MV-4-11 (cell line): ENCODE measurements around the gene GALR3.
"Not testable (repeated sequence)": the region's sequence is repeated elsewhere in the genome, so short reads cannot be mapped to it uniquely, and the experiment has no call there.

ENCODE experiments used
- DNase-seq: peaks from one replicate; lab custom pipeline; 2025; lab: John Stamatoyannopoulos, UW

The GALR3 gene, protein sequence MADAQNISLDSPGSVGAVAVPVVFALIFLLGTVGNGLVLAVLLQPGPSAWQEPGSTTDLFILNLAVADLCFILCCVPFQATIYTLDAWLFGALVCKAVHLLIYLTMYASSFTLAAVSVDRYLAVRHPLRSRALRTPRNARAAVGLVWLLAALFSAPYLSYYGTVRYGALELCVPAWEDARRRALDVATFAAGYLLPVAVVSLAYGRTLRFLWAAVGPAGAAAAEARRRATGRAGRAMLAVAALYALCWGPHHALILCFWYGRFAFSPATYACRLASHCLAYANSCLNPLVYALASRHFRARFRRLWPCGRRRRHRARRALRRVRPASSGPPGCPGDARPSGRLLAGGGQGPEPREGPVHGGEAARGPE

DNA sequence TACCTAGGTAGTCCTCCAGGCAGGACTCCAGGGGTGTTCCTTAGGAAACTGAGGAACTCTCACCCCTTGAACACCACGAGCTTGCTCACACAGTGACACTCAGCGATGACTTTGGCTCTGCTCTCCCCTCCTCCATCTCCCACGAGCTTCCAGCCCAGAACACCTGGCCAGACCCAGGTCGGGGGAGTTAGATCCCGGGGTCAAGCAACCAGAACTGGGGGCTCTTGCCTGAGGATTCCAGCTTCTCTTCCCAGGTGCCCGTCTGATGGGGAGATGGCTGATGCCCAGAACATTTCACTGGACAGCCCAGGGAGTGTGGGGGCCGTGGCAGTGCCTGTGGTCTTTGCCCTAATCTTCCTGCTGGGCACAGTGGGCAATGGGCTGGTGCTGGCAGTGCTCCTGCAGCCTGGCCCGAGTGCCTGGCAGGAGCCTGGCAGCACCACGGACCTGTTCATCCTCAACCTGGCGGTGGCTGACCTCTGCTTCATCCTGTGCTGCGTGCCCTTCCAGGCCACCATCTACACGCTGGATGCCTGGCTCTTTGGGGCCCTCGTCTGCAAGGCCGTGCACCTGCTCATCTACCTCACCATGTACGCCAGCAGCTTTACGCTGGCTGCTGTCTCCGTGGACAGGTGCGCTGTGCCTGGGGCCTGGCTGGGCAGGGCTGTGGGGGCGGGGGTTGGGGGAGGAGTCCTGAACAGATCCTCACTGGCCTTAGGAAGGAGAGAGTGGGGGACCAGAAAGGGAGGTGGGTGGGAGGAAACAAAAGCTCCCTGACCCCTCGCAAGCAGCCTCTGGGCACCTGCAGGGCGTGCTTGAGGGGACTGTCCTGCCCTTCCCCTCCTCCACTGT lies at the start of gene GALR3:
GALR3 (plus strand) TSS at position 249 of the 852 bp plus-strand sequence; CDS start at position 274, 25 bp downstream.
- no peak for DNase-seq

DNA sequence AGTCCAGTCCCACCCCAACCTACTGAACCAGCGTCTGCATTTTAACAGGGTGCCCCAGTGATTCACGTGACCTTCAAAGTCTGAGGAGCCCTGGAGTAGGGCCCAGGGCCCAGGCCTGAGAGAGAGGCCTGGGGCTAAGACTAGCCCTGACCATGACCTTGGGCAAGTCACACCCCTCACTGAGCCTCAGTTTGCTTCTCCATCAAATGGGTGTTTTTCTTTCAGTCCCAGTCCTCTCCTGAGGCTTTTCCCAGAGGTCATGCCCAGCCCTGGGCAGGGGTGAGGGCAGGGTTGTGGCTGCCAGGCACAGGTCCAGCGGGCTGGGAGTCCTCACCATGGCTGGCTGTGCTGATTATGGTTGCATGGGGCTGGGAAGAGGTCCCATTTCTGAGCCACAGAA lies 48.5 kb upstream of the GALR3 start:
- no peak for DNase-seq

DNA sequence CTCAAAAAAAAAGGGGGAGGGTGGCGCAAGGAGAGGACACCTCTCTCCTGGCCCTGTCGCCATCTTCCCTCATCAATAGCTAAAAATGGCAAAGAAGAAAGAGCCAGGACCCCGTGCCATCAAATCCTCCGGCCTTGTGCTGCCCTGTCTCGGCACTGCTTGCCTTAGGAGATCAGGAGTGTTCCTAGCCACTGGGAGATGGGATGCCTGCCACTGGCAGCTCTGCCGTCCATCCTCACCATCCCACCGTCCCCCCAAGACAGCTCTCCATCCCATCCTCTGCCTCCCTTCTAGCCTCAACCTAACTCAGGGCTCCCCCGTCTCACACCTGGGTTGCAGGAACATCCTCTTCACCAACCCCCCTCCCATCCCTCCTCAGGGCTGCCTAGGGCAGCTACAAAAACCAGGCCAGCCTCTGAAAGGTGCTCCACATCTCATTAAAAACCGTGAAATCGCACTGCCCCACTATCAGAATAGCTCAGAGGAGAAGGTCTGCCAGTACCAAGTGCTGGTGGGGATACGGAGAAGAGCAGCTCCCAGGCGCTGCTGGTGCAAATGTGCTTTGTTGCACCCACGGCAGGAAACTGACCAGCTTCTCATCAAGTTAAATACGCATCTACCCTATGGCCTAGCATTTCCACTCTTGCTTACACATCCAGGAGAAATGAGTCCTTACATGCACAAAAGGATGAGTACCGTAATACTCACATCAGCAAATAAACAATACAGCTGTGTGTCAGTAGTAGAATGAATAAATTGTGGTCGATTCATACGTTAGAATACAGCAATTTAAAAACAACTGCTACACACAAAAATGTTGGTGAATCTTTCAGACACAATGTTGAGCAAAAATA lies 47.2 kb upstream of the GALR3 start:
- no peak for DNase-seq

DNA sequence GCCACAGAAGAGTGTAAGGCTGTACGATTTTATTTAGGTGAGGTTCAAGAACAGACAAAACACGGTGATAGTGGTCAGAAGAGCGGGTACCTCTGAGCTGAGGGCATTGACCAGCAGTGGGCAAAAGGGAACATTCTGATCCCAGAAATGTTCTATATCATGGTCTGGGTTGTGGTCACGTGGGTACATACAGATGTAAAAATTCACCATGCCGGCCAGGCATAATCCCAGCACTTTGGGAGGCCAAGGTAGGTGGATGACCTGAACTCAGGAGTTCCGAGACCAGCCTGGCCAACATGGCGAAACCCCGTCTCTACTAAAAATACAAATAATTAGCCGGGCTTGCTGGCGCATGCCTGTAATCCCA lies 46.6 kb upstream of the GALR3 start:
- DNase-seq = no peak

DNA sequence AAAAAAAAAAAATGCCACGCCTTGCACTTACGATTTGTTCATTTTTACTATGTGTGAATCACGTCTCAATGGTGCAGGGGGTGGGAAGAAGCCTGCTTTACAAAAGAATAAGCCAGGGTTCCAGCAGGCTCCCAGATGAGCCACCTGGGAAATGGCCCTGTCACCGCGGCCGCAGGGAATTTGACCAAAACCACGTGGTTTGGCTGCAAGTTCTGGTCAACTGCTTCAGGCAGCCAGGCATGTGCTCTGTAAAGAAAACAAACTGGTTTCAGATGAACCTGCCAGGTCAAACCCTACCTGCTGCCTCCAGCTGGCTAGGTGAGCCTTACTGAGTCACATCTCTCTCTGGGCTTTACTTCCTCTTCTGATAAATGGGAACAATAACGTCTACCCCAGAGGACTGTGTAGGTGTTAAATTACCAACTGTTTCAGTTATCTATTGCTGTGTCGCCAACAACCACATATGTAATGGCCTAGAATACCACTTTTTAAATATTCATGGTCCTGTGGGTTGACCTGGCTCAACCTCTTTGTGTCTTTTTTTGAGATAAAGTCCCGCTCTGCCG lies 46.0 kb upstream of the GALR3 start:
- DNase-seq = no peak

DNA sequence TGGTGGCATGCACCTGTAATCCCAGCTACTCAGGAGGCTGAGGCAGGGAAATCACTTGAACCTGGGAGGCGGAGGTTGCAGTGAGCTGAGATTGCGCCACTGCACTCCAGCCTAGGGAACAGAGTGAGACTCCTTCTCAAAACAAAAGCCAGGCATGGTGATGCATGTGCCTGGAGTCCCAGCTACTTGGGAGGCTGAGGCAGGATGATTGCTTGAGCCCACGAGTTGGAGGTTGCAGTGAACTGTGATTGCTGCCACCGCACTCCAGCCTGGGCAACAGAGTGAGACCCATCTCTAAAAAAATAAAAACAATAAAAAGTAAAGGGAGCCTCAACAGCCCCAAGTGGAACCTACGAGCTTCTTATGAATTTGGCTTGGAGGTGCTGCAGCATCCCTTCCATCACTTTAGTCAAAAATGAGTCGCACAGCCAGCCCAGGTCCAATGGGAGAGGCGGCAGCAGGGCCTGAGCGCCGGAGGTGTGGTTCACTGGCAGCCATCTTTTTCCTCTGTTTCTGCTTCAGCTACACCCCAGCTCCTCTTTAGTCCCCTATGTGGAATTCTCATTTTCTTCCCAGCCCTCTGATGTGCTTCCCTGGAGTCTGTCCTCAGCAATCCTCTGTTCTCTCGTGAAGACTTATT lies 44.7 kb upstream of the GALR3 start:
- no peak for DNase-seq

DNA sequence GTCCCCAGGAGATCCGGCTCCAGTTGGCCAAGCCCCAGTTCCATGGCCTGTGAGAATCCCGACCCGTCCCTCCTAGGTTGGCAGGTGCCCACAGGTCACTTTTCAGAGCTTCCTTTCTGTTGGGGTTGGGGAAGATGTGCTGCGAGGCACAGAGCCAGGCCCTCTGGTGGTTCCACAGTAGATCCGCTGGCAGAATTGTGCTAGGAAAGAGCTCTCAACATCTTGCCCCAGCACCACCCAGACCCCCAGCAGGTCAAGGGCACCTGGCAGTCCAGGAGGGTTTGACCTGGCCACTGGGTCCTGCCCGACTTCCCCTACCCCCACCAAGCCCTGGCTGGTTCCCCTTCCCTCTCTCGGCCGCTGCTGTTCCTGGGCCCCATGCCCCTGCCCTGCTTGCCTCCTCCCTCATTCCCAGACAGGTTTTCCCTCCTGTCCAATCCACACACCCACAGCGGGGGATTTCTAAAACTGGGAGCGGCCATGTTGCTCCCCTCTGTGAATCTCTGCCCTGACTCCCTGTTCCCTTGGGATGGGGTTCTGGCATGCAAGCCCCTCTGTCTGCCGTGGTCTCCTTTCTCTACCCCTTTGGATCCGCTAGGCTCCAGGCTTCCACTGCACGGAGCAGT lies 41.6 kb upstream of the GALR3 start:
- DNase-seq = no peak

DNA sequence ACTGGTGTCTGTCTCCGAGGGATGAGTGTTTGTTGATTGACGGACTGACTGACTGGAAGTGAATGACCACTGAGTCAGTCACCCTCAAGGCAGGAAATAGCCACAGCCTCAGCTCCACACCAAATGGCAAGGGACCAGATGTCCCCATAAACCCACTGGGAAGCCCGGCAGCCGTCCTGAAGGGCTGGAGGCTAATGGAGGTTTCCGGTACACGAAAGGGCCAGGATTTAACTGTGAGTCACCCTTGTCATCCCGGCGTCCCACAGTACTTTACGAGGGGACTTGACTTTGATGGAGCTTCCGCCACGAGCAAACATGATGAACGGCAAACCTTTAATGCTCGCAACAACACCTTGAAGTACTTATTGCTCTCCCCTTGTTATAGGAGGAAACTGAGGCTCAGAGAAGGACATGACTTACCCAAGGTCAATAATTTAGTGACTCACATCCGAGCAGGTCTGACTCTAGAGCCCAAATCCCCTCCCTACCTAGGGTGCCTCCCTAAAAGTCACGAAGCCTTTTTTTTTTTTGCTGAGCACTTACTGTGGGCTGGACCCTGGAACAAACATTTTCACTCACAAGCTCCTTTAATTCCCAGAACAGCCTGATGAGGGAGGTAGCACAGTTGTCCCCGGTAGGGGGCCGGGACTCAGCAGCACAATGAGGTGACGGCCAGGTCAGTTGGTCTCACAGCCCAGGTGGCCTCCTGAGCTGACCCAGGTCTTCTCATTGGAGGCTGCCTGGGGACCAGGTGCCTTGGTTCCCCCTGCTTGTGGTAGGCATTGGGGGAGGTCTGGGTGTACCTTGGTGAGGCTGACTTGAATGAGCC lies 40.6 kb upstream of the GALR3 start:
- DNase-seq = no peak

DNA sequence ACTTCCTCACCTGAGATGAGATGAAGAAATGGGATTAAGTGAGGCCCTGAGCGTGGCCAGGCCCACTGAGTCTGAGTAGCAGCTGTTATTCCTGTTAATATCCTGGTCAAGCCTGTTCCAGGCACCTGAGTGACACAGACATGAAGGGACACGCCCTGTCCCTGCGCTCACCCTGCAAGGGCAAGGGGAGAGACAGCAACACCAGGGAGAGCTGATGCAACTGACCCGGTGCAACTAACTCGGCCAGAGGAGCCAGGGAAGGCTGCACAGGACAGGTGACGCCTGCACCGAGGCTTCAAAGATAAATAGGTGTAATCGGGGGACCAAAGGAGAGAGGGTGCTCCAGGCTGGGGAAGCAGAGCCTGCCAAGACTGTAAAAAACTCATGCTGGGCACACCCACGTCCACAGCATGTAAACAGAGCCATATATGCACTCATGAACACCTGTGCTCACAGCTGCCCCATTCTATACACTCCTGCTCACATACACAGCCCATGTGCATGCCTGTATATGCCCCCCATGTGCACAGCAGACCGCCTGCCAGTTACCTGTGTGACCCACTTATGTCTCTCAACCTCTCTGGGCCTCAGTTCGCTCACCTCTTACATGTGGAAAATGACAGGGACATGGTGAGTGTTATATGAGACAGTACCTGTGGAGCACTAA lies 38.2 kb upstream of the GALR3 start:
- DNase-seq = no peak

DNA sequence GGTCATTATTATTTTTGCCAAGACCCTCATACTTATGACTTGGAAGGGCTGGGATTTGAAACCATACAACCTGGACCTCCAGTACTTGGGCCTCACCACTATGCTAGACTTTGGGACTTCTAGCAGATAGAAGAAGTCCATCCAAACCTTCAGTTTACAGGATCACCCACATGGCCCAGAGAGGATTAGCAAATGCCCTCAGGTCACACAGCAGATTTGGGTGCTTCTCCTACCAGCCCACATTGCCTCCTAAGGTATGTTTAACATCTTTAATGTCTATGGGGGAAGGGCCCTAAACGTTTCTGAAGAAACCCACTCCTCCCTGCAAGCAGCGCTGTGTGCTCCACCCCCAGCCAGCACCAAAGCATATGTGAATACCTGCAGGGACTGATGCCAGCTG lies 32.9 kb upstream of the GALR3 start:
- no peak for DNase-seq

DNA sequence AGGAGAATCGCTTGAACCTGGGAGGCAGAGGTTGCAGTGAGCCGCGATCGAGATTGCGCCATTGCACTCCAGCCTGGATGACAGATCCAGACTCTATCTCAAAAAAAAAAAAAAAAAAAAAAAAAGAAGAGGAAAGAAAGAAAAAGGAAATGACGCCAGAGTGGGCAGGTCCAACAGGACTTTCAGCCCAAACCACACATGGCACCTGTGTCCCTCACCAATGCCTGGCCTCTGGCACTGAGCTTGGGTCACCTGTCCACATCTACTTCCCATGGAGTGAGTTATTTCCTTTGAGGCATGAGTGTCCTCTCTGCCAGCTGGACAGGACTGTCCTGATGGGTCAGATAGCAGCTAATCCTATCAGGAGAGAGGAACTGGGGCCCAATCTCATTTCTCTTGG lies 30.7 kb upstream of the GALR3 start:
- DNase-seq = no peak

DNA sequence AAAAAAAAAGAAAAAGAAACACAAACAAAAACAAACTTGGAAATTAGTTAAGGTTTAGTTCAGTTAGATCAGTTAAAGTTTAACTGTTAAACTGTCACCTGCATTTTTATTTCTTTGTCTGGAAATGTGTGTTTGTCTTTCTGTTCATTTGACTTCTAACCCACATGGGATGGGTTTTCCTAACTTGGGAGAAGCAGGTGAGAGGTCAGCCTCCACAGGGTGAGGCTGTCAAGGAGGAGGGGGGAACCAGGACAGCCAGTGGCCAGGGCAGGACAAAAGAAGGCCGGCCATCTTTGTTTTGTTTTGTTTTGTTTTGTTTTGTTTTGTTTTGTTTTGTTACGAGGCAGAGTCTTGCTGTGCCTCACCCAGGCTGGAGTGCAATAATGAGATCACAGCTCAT lies 28.8 kb upstream of the GALR3 start:
- no peak for DNase-seq

DNA sequence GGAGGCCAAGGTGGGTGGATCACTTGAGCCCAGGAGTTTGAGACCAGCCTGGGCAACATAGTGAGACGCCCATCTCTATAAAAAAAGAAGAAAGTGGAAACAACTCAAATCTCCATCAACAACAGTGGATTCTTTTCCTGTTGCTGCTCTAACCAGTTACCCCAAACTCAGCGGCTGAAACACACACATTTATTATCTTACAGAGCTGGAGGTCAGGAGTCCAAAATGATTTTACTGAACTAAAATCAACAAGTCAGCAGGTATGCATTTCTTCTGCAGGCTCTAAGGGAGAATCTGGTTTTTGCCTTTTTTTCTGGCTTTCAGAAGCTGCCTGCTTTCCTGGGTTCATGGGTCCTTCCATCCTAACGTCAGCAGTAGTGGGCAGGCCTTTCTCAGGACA lies 27.1 kb upstream of the GALR3 start:
- no peak for DNase-seq

DNA sequence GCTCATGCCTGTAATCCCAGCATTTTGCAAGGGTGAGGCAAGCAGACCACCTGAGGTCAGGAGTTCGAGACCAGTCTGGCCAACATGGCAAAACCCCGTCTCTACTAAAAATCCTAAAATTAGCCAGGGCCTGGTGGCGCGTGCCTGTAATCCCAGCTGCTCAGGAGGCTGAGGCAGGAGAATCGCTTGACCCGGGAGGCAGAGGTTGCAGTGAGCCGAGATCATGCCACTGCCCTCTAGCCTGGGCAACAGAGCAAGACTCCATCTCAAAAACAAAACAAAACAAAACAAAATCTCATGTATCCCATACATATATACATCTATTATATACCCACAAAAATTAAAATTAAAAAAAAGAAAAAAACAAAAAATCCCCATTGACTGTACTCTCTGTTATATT lies 25.9 kb upstream of the GALR3 start:
- DNase-seq = not testable (repeated sequence)

DNA sequence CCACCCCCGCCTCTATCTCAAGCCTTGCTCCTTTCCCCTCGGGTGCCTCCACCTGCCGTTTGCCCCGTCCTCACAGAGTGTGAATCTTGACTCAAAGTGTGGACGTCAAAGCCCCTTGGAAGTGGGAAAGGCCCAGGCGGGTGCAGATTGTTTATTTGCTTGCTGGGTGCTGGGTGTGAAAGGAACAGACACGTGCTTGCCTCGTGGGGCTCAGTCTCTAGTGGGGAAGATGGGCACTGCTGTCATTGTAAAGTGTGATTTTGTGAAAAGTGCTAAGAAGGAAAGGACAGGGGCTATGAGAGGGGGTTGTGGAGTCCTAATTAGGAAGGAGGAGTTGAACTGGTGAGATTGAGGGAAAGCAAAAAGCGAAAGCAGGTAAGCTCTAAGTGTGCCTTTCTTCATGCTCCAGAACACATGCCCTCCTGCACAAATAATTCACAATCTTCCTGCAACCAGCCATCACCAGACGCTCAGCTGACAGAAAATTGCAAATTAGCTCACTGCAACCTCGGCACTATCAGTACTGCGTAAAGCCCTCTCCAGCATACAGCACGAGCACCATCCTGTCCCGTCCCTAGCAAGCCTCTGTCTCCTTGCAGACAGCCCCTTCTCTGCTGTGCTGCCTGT lies 25.2 kb upstream of the GALR3 start:
- DNase-seq = no peak

DNA sequence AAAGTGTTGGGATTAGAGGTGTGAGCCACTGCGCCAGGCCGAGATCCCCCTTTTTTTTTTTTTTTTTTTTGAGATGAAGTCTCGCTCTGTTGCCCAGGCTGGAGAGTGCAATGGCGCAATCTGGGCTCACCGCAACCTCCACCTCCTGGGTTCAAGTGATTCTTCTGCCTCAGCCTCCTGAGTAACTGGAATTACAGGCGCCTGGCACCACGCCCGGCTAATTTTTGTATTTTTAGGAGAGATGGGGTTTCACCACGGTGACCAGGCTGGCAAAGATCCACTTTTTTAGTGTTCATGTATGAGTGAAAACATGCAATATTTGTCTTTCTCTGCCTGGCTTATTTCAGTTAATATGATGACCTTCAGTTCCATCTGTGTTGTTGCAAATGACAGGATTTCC lies 23.2 kb upstream of the GALR3 start:
- DNase-seq = not testable (repeated sequence)

DNA sequence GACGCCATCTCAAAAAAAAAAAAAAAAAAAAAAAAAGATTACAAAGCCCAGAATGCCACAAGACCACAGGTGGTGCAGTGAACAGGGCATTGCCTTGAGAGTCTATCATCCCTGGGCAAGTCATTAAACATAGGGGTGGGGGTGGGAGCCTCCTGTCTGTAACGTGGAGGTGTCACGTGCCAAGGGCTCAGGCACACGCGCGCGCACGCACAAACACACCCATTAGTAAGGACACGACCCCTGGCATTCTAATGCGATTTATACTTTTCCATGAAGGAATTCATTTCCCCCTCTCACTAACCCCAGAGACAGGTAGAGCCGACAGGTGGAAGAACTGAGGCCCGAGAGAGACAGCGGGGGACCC lies 21.3 kb upstream of the GALR3 start:
- DNase-seq = no peak

DNA sequence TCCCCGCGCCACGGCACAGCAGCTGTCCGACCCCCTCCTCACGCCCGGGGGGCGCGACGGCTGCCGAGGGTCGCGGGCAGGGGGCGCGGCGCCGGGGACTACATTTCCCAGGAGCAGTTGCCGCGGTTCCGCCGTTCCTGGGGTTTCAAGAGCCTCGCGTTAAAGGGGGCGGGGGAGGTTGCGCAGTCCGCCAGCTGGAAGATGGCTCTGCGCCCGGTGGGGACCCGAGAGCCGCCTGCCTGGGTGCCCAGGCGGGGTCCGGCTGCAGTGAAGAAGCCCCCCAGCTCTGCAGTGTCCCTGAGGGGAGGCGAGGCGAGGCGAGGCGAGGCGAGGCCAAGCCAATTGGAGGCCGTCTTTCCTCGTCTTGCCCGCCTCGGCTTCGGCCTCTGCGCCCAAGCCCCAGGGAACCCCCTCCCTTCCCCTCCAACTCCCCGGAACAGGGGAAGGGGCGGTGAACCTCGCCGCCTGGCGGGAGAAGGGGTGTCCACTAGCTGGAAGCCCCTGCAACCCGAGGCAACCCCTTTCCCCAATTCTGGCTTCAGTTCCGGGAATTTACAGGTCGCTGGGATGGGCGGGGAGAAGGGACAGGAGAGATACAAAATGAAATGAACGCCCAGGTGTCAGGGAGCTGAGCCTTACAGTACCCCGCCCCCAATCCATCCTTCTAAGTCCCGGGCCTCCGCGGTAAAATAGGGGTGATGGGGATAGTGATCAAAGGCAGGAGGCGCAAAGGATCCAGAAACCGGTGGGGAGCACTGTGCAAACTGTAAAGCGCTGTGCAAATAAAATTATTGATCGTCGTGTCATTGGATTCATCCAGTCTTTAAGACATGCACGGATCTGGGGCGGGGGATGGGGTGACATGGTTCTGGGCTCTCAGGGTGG lies 20.6 kb upstream of the GALR3 start:
- peak; percentile 10 for DNase-seq
